CD4-positive, CD25-positive, alpha-beta regulatory T cell (primary cell): ENCODE results near the gene MEIS1. TPM values are rescaled to one million over a fixed set of nuclear protein-coding genes. Genes with fewer than 3 reads are reported as not detected.

Experiments
- ATAC-seq, 2 donors: fragments of 150-1000 bp; cut with Tn5 transposase; one replicate each; pipeline ENCODE4 v1.10.0; 2021; ENCODE audit warnings: low read depth in 2 of 2, moderate number of reproducible peaks in 2 of 2, moderate library complexity in 1 of 2
- DNase-seq, 3 donors: peaks; one replicate each; pipeline versions ENCODE4 v3.0.0 to v3.0.0-alpha.2; 2012 to 2022; ENCODE audit warnings: mixed read lengths in 1 of 3
- H3K27ac ChIP-seq: one replicate; pipeline ENCODE4 v1.7.0; 2013; ENCODE audit warnings: mild to moderate bottlenecking, low read length; ENCODE audit not compliant: insufficient read depth, poor library complexity, severe bottlenecking
- H3K27me3 ChIP-seq: one replicate; pipeline ENCODE4 v1.7.0; 2013; ENCODE audit warnings: low read length; ENCODE audit not compliant: control insufficient read depth, insufficient read depth
- H3K36me3 ChIP-seq: one replicate; pipeline ENCODE4 v1.7.0; 2013; ENCODE audit warnings: mild to moderate bottlenecking, low read length, moderate library complexity; ENCODE audit not compliant: control insufficient read depth, insufficient read depth
- H3K4me1 ChIP-seq: 2 replicates; pipeline ENCODE4 v1.7.0; 2013; ENCODE audit warnings: mild to moderate bottlenecking, low read length; ENCODE audit not compliant: insufficient read depth, control insufficient read depth, poor library complexity, severe bottlenecking
- H3K4me3 ChIP-seq: one replicate; pipeline ENCODE4 v1.7.0; 2013; ENCODE audit warnings: low read depth, mild to moderate bottlenecking, low read length, moderate library complexity
- H3K9me3 ChIP-seq, 2 experiments: 1 replicate in 1 of 2; 2 replicates in 1 of 2; pipeline ENCODE4 v1.7.0; 2013; ENCODE audit warnings: low read length in 2 of 2, mild to moderate bottlenecking in 1 of 2, moderate library complexity in 1 of 2; ENCODE audit not compliant: control insufficient read depth in 2 of 2
- H3K27ac Mint-ChIP-seq, 3 donors: one replicate each; pipeline ENCODE4 v1.8.0; 2020 to 2022; ENCODE audit warnings: mild to moderate bottlenecking in 3 of 3, mixed read lengths in 3 of 3, moderate library complexity in 2 of 3
- H3K27me3 Mint-ChIP-seq: one replicate; pipeline ENCODE4 v1.8.0; 2022; ENCODE audit warnings: mild to moderate bottlenecking, mixed read lengths
- H3K36me3 Mint-ChIP-seq: one replicate; pipeline ENCODE4 v1.8.0; 2020; ENCODE audit warnings: mixed read lengths
- H3K4me1 Mint-ChIP-seq, 4 donors: one replicate each; pipeline ENCODE4 v1.8.0; 2020 to 2022; ENCODE audit warnings: mixed read lengths in 4 of 4, mild to moderate bottlenecking in 1 of 4
- H3K4me3 Mint-ChIP-seq, 4 donors: one replicate each; pipeline ENCODE4 v1.8.0; 2020 to 2022; ENCODE audit warnings: mild to moderate bottlenecking in 4 of 4, mixed read lengths in 4 of 4, moderate library complexity in 3 of 4
- H3K9me3 Mint-ChIP-seq, 7 donors: one replicate each; pipeline ENCODE4 v1.8.0; 2020 to 2022; ENCODE audit warnings: mixed read lengths in 7 of 7, mild to moderate bottlenecking in 3 of 7, moderate library complexity in 2 of 7
- polyA plus RNA-seq, 4 donors: library from polyadenylated mRNA; unstranded; fragments of 300-500 nt; fragmentation: Illumina TruSeq; gene quantifications; one replicate each; pipeline ENCODE4 v1.2.3, GENCODE V29; 2021
- total RNA-seq: library from RNA; stranded (reverse); gene quantifications from one replicate; pipeline ENCODE4 v1.2.3, GENCODE V29; 2022

The MEIS1 gene
- total and polyA plus RNA-seq, 5 donors from 2014 or later, result 3.6 TPM; not detected in 4

DNA sequence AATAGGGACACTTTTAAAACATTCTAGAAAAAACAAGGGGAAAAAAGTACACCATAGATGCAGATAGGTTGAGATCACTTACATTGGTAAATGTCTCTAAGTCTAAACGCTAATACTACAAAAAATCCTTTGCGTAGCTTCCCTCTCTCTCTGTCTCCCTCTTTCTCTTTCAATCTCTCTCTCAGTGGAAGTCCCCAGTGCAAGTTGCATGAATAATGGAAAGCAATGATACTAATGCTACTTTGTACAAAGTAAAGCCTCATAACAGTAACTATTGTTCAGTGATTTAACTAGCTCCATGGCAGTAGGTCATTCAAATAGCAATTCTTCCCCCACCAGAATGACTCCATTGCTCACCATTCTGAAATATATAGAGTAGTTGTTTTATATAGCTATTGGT is 12.8 kb downstream of the MEIS1 start:
- Mint-ChIP-seq H3K27me3 (peaks cover 25% of the 10 kb centered on the region), H3K27ac (no peak overlapping the region), H3K4me3 (no peak overlapping the region), H3K4me1 (no peaks in the 10 kb centered on the region), H3K36me3 (no peaks in the 10 kb centered on the region), H3K9me3 (peaks cover 0 to 5% (median 0%) of the 10 kb centered on the region in 7 donors)
- Histone ChIP-seq H3K27me3 (peaks cover 2% of the 10 kb centered on the region), H3K4me1 (no peaks in the 10 kb centered on the region), H3K4me3 (no peak overlapping the region), H3K36me3 (no peaks in the 10 kb centered on the region), H3K27ac (no peak overlapping the region), H3K9me3 (no peaks in the 10 kb centered on the region)
- no peak for DNase-seq
- ATAC-seq, result no peak

GRCh38 chr2:66448136-66448991 is 13.4 kb downstream of the MEIS1 start:
- Mint-ChIP-seq H3K4me1 (no peaks in the 10 kb centered on the region), H3K27ac (no peak overlapping the region), H3K27me3 (peaks cover 18% of the 10 kb centered on the region), H3K9me3 (peaks cover 0 to 5% (median 0%) of the 10 kb centered on the region in 7 donors), H3K36me3 (no peaks in the 10 kb centered on the region), H3K4me3 (no peak overlapping the region)
- no peaks in the 10 kb centered on the region for H3K4me1 ChIP-seq
- ATAC-seq (no peak), DNase-seq (no peak)
- H3K9me3 ChIP-seq, result no peaks in the 10 kb centered on the region
- peaks cover 2% of the 10 kb centered on the region for H3K27me3 ChIP-seq
- H3K36me3 ChIP-seq, result no peaks in the 10 kb centered on the region
- H3K27ac ChIP-seq, result no peak overlapping the region
- no peak overlapping the region for H3K4me3 ChIP-seq

DNA sequence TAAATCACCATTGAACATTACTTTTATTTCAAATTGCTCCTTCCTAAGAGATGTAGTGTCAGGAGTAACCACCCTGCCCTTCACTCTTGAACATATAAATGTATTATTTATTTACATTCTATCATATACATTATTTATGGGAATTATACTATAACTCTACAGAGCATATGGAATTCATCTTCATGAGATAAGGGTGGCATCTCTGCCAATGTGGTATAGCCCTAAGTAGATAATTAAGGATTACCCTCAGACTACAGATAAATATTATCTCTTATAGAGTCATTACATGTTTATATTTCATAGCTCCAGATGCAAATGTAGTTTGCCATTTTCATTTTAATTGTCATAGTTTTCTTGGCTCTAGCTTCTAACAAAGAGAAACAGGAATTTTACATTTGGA is 17.3 kb downstream of the MEIS1 start:
- ATAC-seq (no peak), DNase-seq (no peak)
- Mint-ChIP-seq H3K36me3 (no peaks in the 10 kb centered on the region), H3K4me1 (no peaks in the 10 kb centered on the region), H3K27me3 (peaks cover 9% of the 10 kb centered on the region), H3K9me3 (peaks cover 0 to 2% (median 0%) of the 10 kb centered on the region in 7 donors), H3K4me3 (no peak overlapping the region), H3K27ac (no peak overlapping the region)
- Histone ChIP-seq H3K27ac (no peak overlapping the region), H3K9me3 (no peaks in the 10 kb centered on the region), H3K4me3 (no peak overlapping the region), H3K27me3 (no peaks in the 10 kb centered on the region), H3K4me1 (no peaks in the 10 kb centered on the region), H3K36me3 (no peaks in the 10 kb centered on the region)

- no peak for ATAC-seq
- no peaks in the 10 kb centered on the region for H3K9me3 Mint-ChIP-seq
- no peak overlapping the region for H3K27ac Mint-ChIP-seq
- no peak for DNase-seq
- Histone ChIP-seq H3K4me1 (no peaks in the 10 kb centered on the region), H3K27ac (no peak overlapping the region), H3K27me3 (no peaks in the 10 kb centered on the region), H3K36me3 (no peaks in the 10 kb centered on the region), H3K4me3 (no peak overlapping the region), H3K9me3 (no peaks in the 10 kb centered on the region)
- no peaks in the 10 kb centered on the region for H3K36me3 Mint-ChIP-seq
- no peak overlapping the region for H3K4me3 Mint-ChIP-seq
- H3K27me3 Mint-ChIP-seq, result peaks cover 6% of the 10 kb centered on the region
- no peaks in the 10 kb centered on the region for H3K4me1 Mint-ChIP-seq
Measured at GRCh38 chr2:66452917-66453316, 18.0 kb downstream of the MEIS1 start.

DNA sequence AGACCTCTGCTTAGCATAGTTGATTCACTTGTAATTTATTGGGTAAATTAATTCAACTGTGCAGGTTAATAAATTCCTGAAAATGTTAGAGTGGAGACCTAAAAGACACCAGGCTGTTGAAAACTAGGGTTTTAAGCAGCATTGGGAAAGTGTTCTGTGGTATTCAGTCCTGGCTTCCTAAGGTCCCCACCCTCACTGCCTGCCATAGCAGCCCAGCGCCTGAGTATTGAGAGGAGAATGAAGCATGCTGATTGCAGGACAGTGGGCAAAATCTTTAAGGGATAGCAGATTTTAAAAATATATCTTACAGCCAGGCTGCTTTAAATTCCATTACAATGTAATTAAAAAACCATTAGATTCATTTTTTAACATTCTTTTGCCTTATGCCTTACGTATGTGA is 20.6 kb downstream of the MEIS1 start:
- ATAC-seq, result no peak
- Histone ChIP-seq H3K36me3 (no peaks in the 10 kb centered on the region), H3K4me3 (no peak overlapping the region), H3K4me1 (no peaks in the 10 kb centered on the region), H3K27ac (no peak overlapping the region), H3K27me3 (no peaks in the 10 kb centered on the region), H3K9me3 (no peaks in the 10 kb centered on the region)
- Mint-ChIP-seq H3K4me1 (no peaks in the 10 kb centered on the region), H3K4me3 (no peak overlapping the region), H3K27ac (no peak overlapping the region), H3K36me3 (no peaks in the 10 kb centered on the region), H3K9me3 (peaks cover 0 to 6% (median 0%) of the 10 kb centered on the region in 7 donors), H3K27me3 (no peaks in the 10 kb centered on the region)
- no peak for DNase-seq

DNA sequence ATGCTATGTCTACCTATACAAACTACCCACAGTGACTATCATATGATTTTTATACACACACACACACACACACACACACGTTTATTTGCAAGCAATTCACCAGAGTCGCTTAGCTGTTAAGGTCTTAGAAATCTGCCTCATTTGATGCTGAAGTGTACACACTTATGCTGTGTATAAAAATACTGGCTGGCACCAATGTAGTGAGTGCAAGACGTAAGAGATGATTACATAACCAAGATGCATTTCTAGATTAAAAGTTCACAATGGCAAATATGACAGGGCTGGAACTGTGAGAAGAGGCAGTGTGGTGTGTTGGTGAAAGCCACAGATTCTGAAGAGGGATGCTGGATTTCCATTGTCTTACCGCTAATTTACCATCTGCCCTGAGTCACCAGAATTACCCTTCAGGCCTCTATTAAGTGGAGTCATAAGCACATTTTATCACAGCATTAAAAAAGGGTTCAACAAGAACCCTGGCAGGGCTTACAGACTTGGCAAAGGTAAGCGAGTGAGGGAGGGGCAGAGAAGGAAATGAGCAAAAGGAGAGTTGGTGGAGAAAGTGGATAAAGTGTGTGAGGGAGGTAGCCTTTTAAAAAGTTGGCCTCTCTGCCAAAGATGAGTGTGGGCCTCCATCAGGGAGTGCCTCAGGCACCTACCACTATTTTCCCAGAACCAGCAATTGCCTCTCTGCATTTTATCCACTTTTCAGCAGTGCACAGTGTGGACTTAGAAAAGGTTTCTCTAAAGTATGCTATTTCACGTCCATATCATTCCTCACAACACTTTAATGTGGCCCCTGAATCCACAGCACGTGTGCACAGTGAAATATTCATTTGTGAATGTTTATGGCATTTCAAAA is 21.5 kb downstream of the MEIS1 start:
- H3K9me3 ChIP-seq, result no peaks in the 10 kb centered on the region
- ATAC-seq (no peak), DNase-seq (no peak)
- no peak overlapping the region for H3K4me3 ChIP-seq
- H3K27me3 Mint-ChIP-seq, result no peaks in the 10 kb centered on the region
- H3K4me3 Mint-ChIP-seq, result no peak overlapping the region
- no peaks in the 10 kb centered on the region for H3K4me1 Mint-ChIP-seq
- no peaks in the 10 kb centered on the region for H3K27me3 ChIP-seq
- no peaks in the 10 kb centered on the region for H3K4me1 ChIP-seq
- H3K36me3 Mint-ChIP-seq, result no peaks in the 10 kb centered on the region
- H3K27ac Mint-ChIP-seq, result no peak overlapping the region
- no peaks in the 10 kb centered on the region for H3K36me3 ChIP-seq
- peaks cover 0 to 6% (median 0%) of the 10 kb centered on the region in 7 donors for H3K9me3 Mint-ChIP-seq
- no peak overlapping the region for H3K27ac ChIP-seq

DNA sequence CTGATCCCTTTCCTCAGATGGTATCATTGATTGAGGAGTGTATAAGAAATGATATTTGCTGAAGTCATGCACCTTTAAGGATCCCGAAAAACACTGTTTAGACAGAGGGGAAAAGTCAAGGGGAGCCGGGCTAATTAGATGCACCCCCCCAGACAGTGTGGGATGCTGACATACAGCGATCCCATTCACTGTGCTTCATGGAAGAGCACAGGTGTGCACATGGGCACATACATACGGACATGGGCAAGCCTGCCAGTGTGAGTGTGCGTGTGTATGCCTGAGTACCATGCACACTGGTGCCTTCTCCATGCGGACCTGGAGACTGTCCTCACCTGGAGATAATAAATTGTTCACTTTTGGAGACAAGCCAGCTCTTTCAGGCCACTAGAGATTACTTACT is 22.6 kb downstream of the MEIS1 start:
- H3K27me3 Mint-ChIP-seq, result no peaks in the 10 kb centered on the region
- H3K4me3 Mint-ChIP-seq, result no peak overlapping the region
- H3K36me3 Mint-ChIP-seq, result no peaks in the 10 kb centered on the region
- no peaks in the 10 kb centered on the region for H3K4me1 Mint-ChIP-seq
- H3K36me3 ChIP-seq, result no peaks in the 10 kb centered on the region
- no peak overlapping the region for H3K27ac ChIP-seq
- H3K27ac Mint-ChIP-seq, result no peak overlapping the region
- H3K4me3 ChIP-seq, result no peak overlapping the region
- no peak for ATAC-seq
- H3K9me3 Mint-ChIP-seq, result peaks cover 0 to 6% (median 0%) of the 10 kb centered on the region in 7 donors
- no peaks in the 10 kb centered on the region for H3K9me3 ChIP-seq
- no peaks in the 10 kb centered on the region for H3K4me1 ChIP-seq
- DNase-seq, result no peak
- no peaks in the 10 kb centered on the region for H3K27me3 ChIP-seq
